Astrocyte of the spinal cord (primary cell): Measurements from ENCODE around the gene YTHDF1.

ENCODE experiments used
- DNase-seq: peaks from one replicate; pipeline ENCODE4 v3.0.0; 2011; ENCODE audit warnings: low read depth, low spot score
- H3K4me3 ChIP-seq: 2 replicates; pipeline ENCODE4 v1.5.1; 2011; ENCODE audit warnings: low read depth, mild to moderate bottlenecking, low read length, moderate library complexity
- in situ Hi-C: cut with HindIII; loops from 2 replicates; pipeline ENCODE4 v1.10.0; 2017; ENCODE audit warnings: low sequenced_read_pairs
- TF ChIP-seq, protein P1 (sequence below): IDR thresholded peaks from 2 replicates; pipeline ENCODE4 v1.5.1; 2012; ENCODE audit warnings: low read depth, mild to moderate bottlenecking, low read length, inconsistent platforms

YTHDF1 gene

DNA sequence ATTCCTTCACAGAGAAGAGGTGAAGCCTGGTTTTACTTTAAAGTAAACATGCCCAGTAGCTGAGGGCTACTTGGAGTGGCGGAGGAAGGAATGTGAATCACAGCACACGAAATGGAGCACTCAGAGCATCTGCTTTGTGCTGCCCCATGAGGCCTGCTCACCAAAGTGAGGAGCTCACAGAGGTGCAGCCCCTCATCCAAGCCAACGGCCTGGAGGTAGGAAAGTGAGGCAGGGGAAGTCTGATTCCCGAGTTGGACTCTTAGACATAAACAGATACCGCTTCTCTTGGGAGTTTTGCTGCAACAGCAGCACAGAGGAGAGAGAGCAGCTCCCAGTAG is 3.6 kb downstream of the YTHDF1 start:
- in situ Hi-C loops: no loop called here
- H3K4me3 ChIP-seq: no peak overlapping the region
- no peak for DNase-seq
- TF ChIP-seq, protein P1, sequence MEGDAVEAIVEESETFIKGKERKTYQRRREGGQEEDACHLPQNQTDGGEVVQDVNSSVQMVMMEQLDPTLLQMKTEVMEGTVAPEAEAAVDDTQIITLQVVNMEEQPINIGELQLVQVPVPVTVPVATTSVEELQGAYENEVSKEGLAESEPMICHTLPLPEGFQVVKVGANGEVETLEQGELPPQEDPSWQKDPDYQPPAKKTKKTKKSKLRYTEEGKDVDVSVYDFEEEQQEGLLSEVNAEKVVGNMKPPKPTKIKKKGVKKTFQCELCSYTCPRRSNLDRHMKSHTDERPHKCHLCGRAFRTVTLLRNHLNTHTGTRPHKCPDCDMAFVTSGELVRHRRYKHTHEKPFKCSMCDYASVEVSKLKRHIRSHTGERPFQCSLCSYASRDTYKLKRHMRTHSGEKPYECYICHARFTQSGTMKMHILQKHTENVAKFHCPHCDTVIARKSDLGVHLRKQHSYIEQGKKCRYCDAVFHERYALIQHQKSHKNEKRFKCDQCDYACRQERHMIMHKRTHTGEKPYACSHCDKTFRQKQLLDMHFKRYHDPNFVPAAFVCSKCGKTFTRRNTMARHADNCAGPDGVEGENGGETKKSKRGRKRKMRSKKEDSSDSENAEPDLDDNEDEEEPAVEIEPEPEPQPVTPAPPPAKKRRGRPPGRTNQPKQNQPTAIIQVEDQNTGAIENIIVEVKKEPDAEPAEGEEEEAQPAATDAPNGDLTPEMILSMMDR: no peak

DNA sequence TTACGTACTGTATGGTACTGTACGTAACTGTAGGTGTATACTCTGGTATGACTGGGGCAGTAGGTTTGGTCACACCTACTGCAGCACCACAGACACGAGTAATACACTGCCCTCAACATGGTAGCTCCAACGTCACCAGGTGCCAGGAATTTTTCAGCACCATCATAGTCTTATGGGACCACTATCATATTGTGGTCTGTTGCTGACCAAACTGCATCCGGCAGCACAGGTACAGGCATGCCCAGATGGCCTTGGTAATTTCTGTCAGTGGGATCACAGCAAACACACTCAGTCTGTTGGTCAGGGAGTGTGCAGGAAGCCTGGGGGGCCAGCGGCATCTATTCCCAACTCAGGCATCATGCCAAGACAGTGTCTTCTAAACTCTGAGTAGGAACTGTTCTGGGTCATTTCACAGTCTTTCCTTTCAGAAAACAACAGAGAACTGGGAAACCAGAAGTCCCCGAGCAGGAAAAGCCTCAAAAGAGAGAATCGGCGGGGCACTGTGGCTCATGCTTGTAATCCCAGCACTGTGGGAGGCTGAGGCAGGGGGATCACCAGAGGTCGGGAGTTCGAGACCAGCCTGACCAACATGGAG is 5.8 kb downstream of the YTHDF1 start:
- no peak overlapping the region for H3K4me3 ChIP-seq
- in situ Hi-C loops: no loop called here
- DNase-seq: no peak
- TF ChIP-seq, protein P1: no peak

DNA sequence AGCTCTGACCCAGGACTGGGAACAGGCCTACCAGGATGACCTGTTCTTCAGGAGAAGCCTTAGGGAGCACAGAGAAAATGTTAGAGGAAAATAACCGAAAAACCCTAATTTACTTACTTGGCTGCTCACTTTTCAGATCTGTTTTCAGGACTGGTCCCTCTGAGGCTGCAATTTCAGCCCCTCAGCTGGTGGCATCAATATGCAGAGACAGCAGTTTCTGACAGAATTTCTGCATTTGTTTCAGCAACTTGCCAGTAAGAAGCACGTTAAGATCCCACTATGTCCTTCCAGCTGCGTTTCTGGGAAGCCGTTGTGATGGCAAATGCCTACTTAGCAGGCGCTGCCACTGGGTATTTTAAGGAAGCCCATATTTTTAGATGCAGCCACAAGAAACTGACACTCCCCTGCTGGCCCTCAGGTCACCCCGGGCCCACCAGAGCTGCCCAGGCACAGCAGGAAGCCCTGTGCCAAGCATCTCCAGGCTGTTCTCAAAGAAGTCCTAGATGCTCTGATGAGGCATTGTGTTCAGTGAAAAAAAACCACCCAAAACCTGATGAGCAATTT is 7.5 kb downstream of the YTHDF1 start:
- in situ Hi-C loops: no loop called here
- TF ChIP-seq, protein P1: no peak
- no peak for DNase-seq
- H3K4me3 ChIP-seq: no peak overlapping the region

DNA sequence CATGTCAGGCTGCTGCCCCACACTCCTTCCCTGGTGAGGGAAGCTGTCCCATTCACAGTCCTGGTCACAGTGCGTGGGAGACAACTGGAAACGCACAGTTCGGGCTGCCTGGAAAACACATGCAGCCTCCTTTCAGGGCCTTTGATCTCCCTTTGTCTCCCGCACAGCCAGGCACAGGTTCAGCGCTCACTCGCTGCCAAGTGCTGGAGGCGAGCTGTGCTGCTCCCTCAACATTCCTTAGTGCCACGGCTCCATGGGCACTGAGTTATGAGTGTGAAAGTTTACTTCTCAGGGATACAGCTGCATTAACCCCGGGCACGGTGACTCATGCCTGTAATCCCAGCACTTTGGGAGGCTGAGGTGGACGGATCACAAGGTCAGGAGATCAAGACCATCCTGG is 9.1 kb downstream of the YTHDF1 start:
- in situ Hi-C loops: no loop called here
- peak; percentile 25 for DNase-seq
- TF ChIP-seq, protein P1: no peak
- H3K4me3 ChIP-seq: no peak overlapping the region

DNA sequence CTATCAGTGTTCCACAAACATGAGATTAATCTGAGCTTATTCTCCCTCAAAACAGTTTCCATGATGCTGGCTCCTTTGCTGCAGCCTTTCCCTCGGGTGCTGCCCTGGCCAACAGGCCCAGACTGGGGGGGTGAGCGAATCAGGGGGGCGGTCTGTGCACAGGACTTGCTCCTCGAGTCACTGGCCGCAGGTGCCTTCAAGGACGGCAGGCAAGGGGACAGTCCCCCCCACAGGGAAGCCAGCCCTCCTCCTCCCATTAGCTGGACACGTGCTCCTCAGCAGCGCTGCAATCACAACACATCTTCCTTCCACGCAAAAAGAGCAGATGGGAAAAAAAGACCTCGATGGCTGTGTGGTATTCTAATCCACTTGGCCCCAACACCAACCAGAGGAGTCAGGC is 10.0 kb downstream of the YTHDF1 start:
- TF ChIP-seq, protein P1: no peak

DNA sequence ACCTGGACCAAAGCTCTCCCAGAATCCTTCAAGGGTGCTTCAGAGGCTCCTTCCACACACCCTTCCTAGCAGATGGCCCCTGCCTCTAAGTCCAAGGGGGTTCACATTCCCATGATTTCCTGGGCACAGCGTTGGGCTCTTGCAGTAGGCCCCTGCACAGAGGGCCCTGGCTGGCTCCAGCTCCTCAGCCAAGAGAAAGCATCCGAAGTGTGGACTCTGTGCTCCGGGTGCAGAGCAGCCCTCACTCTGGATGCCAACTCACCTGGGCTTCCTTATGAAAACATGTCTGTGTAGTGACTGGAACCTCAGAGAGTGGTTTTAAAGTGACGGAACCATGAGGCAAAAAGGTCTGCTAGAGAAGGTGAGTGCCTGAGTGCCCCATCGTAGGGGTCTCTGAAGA is 11.6 kb downstream of the YTHDF1 start:
- in situ Hi-C loops: no loop called here
- no peak for DNase-seq
- no peak overlapping the region for H3K4me3 ChIP-seq
- TF ChIP-seq, protein P1: no peak

More for the DNA sequence above, 10.0 kb downstream of the YTHDF1 start:
- H3K4me3 ChIP-seq: no peak overlapping the region
- in situ Hi-C loops: no loop called here
- DNase-seq: no peak
